MCF 10A (cell line): ENCODE data around the gene RFX4. TPM values are rescaled to one million over a fixed set of nuclear protein-coding genes. Genes with fewer than 3 reads are reported as not detected.

ENCODE experiments used
- BruUV-seq: library from RNA; stranded (reverse); fragments of 400-500 nt; replicated peaks from 2 replicates; lab custom pipeline; 2021; lab: Mats Ljungman, UMichigan
- CTCF ChIA-PET: fragments of 300-600 bp; sonication (Branson Sonifier 250); formaldehyde crosslinking; extraction: SDS; loops from one replicate; lab custom pipeline; 2021; ENCODE audit warnings: antibody characterized with exemption, inconsistent platforms; lab: Yijun Ruan, JAX
- POLR2A ChIA-PET: fragments of 300-600, 350-650 bp; sonication (Branson Sonifier 250); formaldehyde crosslinking; extraction: SDS; loops from one replicate; lab custom pipeline; 2020; ENCODE audit warnings: antibody characterized with exemption, inconsistent platforms; lab: Yijun Ruan, JAX
- DNase-seq: peaks from one replicate; pipeline ENCODE4 v3.0.0-alpha.2; 2018; ENCODE audit not compliant: unreplicated experiment
- H3K27ac Mint-ChIP-seq: one replicate; pipeline ENCODE4 v1.8.0; 2022; ENCODE audit warnings: mild to moderate bottlenecking, low read depth, mixed read lengths; ENCODE audit not compliant: unreplicated experiment
- H3K27me3 Mint-ChIP-seq: one replicate; pipeline ENCODE4 v1.8.0; 2022; ENCODE audit warnings: mixed read lengths; ENCODE audit not compliant: insufficient read depth, unreplicated experiment
- H3K36me3 Mint-ChIP-seq: one replicate; pipeline ENCODE4 v1.8.0; 2022; ENCODE audit warnings: mild to moderate bottlenecking, moderate library complexity, mixed read lengths; ENCODE audit not compliant: insufficient read depth, unreplicated experiment
- H3K4me1 Mint-ChIP-seq: one replicate; pipeline ENCODE4 v1.8.0; 2022; ENCODE audit warnings: mixed read lengths; ENCODE audit not compliant: insufficient read depth, unreplicated experiment
- H3K4me3 Mint-ChIP-seq: one replicate; pipeline ENCODE4 v1.8.0; 2022; ENCODE audit warnings: mild to moderate bottlenecking, moderate library complexity, mixed read lengths; ENCODE audit not compliant: unreplicated experiment
- H3K9me3 Mint-ChIP-seq: one replicate; pipeline ENCODE4 v1.8.0; 2022; ENCODE audit warnings: mixed read lengths; ENCODE audit not compliant: unreplicated experiment
- CTCF ChIP-seq: fragments of 200-600 bp; IDR thresholded peaks from one replicate; pipeline ENCODE4 v1.8.0; 2022; ENCODE audit warnings: antibody characterized with exemption, mild to moderate bottlenecking; ENCODE audit not compliant: unreplicated experiment
- intact Hi-C: fragments of 100-400 bp; cut with micrococcal nuclease; formaldehyde crosslinking; loops from 2 replicates; pipeline ENCODE4 v1.14.1; 2022
- total RNA-seq: library from RNA; stranded (reverse); gene quantifications from 2 replicates; pipeline ENCODE4 v1.2.3, GENCODE V29; 2022

RFX4 gene
- total RNA-seq, 1 experiment from 2014 or later: not detected

- no TSS peak for BruUV-seq
These were observed 221.9 kb downstream of the RFX4 start for GRCh38 chr12:106804668-106805067.

More at GRCh38 chr12:106804668-106805067, 221.9 kb downstream of the RFX4 start:
- intact Hi-C loops: no loop called here
- Mint-ChIP-seq H3K27me3 (no peaks in the 10 kb centered on the region), H3K4me3 (no peak overlapping the region), H3K9me3 (no peaks in the 10 kb centered on the region), H3K27ac (no peak overlapping the region), H3K4me1 (no peaks in the 10 kb centered on the region), H3K36me3 (no peaks in the 10 kb centered on the region)
- ChIA-PET CTCF (interaction anchor here (0.6 kb wide), 1 partner anchor 15 kb away, joined by 3 read pairs; no protein-coding TSS in a partner anchor), POLR2A (no interaction called here)
- no peak for DNase-seq
- no peak for TF ChIP-seq CTCF

Other genes starting within 250 kb of the RFX4 start
- 11.1 and 15.7 TPM in 2 replicates for gene POLR3B, start 225.3 kb upstream of the RFX4 start, total RNA-seq
- gene RIC8B, start 191.7 kb downstream of the RFX4 start, total RNA-seq: 10.0 and 10.8 TPM in 2 replicates